AG08395 (cell line): ENCODE measurements around the gene TMEM54.
"Not testable (repeated sequence)": the region's sequence is repeated elsewhere in the genome, so short reads cannot be mapped to it uniquely, and the experiment has no call there.

Source experiments
- DNase-seq: peaks from one replicate; pipeline ENCODE4 v3.0.0; 2012; ENCODE audit warnings: mixed read lengths, low spot score

The TMEM54 gene

GRCh38 chr1:32919811-32920733 is 18.9 kb upstream of the TMEM54 start:
- peak; percentile 50 for DNase-seq

DNA sequence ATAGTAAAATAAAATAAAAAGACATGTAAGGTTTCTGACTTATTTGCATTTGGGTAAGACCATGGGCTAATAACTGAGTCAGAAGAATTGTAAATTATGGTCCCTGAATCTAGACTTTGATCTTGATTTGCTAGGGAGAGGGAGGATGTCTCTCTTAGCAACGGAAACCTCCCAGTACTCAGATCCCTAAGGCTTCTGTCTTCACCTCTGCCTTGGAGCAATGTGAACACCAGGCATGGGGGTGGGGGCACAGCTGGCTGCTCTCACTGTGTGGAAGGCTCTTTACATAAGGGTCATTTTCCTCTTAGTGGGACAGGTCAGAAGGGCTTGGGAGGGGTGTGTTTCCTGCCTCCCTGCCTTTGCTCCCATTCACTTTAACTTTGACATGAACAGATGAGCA is 17.0 kb upstream of the TMEM54 start:
- no peak for DNase-seq

GRCh38 chr1:32917521-32917920 is 16.3 kb upstream of the TMEM54 start:
- no peak for DNase-seq

- no peak for DNase-seq
Observed at GRCh38 chr1:32915766-32916706, 14.8 kb upstream of the TMEM54 start.

DNA sequence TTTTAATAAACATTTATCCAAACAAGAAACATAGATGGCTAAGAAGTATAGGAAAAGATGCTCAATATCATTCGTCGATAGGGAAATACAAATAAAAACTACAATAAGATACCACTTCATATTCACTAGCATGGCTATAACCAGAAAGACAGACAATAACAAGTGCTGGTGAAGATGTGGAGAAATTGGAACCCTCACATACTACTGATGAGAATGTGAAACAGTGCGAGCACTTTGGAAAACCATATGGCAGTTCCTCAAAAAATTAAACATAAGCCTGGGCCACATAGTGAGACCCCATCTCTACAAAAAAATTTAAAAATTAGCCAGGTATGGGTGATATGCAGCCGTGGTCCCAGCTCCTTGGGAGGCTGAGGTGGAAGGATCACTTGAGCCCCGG is 9.1 kb upstream of the TMEM54 start:
- DNase-seq = no peak

DNA sequence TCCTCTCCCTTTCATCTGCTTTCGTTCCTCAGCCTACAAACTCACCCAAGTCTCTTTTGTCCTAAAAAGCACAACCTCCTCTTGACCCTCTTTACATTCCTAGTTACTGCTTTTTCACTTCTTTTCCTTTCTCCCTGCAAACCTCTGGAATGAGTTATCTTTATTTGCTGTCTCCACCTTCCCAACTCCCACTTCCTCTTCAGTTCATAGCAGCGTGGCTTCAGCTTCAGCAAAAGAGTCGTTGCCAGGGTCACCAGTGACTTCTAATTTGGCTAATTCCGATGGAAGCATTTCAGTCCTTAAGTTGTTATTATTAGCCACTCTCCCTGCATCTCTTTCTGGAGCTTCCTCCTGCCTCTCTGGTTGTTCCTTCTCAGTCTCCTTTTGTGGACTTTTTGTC is 6.2 kb upstream of the TMEM54 start:
- peak; percentile 50 for DNase-seq

DNA sequence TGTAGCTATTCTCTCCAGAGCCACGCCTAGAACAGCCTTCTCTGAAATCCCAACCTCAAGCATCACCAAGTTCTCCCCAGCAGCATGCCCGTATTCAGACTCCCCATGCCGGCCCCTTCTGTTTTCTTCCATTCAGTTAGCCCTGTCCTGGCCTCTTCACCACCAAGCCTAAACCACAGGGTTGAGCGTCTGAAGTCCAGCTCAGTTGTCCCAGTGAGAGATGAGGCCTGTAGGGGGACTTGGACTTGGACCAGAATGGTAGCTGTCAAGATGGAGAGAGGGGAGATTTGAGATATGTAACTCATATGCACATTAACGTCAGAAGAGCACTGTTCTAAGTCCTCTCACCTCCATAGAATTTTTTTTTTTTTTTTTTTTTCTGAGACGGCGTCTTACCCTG is 5.5 kb upstream of the TMEM54 start:
- no peak for DNase-seq

GRCh38 chr1:32905588-32905987 is 4.4 kb upstream of the TMEM54 start:
- DNase-seq = not testable (repeated sequence)

DNA sequence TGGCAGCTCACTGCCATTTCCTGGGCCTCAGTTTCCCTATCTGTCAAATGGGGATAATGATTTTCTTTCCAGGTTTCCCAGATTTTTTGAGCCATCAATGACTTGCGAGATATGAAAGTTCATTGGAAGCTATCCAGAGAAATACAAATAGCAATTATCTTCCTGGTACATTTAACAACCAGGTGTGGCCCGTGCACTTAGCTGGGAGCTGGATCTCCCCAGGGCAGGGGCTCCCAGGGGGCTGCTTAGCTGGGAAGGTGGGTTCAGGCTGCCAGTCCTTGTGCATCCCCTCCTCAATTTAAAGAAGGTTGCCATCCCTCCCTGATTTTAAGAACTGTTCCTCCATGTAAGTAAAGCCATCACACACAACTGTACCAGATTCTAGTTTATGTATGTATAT is 3.6 kb upstream of the TMEM54 start:
- no peak for DNase-seq

- DNase-seq = no peak
Observed at GRCh38 chr1:32903991-32904785, 3.0 kb upstream of the TMEM54 start.

- no peak for DNase-seq
Observed at GRCh38 chr1:32902535-32902920, 1.3 kb upstream of the TMEM54 start.

DNA sequence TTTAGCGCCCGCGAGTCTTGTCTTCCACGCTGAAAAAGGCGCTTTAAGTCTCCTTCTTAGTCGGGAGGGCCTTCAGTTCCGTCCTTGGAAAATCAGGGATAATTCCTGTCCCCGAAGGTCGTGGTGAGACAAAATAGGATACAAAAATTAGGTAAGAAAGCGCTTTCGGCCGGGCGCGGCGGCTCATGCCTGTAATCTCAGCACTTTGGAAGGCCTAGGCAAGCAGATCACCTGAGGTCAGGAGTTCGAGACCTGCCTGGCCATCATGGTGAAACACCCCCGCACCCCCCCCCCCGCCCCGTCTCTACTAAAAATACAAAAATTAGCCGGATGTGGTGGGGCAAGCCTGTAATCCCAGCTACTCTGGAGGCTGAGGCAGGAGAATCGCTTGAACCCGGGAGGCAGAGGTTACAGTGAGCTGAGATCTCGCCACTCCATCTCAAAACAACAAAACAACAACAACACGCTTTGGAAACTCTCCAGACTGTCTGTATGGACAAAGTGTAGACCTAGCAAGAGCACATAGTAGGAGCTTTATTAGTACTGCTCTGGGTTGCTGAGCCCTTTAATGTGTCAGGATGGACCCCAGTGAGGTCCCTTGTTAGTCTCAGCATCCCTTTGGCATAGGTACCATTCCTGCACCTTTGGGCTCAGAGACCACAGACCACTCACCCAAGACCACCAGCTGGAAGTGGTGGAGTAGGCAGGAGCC is 790 bp upstream of the TMEM54 start:
- no peak for DNase-seq

- DNase-seq = no peak
Observed at GRCh38 chr1:32900371-32900955, 726 bp downstream of the TMEM54 start.

GRCh38 chr1:32899586-32900296 is 1.4 kb downstream of the TMEM54 start:
- no peak for DNase-seq

DNA sequence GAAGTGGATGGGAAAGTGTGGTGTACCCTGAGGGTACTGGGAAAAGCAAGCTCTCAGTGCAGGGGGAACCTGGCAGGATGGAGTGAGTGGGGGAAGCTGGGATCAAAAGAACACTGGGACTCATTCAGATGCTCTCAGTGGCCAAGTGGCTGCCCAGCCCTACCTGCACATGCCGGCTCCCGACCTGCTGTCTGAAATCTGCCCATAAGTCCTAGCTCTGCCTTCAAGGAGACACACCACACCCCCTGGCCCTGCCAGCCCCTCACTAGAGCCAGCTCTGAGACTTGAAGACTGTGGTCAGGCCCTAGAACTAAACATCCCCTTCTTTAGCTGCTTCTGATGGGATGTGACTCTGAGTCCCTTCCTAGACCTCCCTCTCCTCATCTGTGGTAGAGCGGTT is 2.2 kb downstream of the TMEM54 start:
- no peak for DNase-seq

GRCh38 chr1:32898056-32898455 is 3.1 kb downstream of the TMEM54 start:
- no peak for DNase-seq

- no peak for DNase-seq
Observed at GRCh38 chr1:32897082-32898049, 3.8 kb downstream of the TMEM54 start.

DNA sequence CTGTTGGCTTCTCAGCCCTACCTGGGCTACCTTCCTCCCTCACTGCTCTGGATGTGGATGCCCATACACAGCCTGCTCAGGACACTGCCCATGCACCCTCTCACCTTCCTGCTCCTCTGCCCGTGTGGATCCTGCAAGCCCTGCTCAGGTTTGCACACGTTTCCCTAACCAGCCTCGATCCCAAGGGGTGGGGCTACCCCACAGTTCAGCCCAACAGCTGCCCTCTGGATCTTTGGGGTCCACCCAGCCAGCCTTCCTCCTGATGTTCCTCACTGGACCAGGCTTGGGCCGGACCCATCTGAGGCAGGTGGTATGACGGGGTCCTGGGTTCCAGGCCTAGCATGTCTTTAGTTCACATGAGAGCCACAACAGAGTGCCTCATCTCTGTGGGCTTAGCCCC is 4.7 kb downstream of the TMEM54 start:
- DNase-seq = no peak
